Prostate gland (tissue), 2 donors: ENCODE measurements around the gene KATNIP. TPM values are rescaled to one million over a fixed set of nuclear protein-coding genes. Genes with fewer than 3 reads are reported as not detected.

ENCODE experiments used
- DNase-seq: peaks from one replicate; pipeline ENCODE4 v3.0.0-alpha.2; 2019; ENCODE audit warnings: low spot score
- H3K27ac ChIP-seq, 2 donors: fragments of 200-600 bp; sonication (generic); 2 replicates each; pipeline ENCODE4 v1.5.1; 2017 to 2019
- H3K27me3 ChIP-seq: fragments of 200-600 bp; sonication (generic); replicated peaks from 2 replicates; pipeline ENCODE4 v1.5.1; 2019; ENCODE audit not compliant: insufficient read depth
- H3K36me3 ChIP-seq, 2 donors: fragments of 200-600 bp; sonication (generic); 1 replicate in 1 of 2; 2 replicates in 1 of 2; pipeline versions ENCODE4 v1.5.1 to v1.8.1; 2017 to 2019
- H3K4me1 ChIP-seq: fragments of 200-600 bp; sonication (generic); replicated peaks from 2 replicates; pipeline ENCODE4 v1.5.1; 2019
- H3K4me3 ChIP-seq, 2 donors: fragments of 200-600 bp; sonication (generic); 2 replicates each; pipeline ENCODE4 v1.5.1; 2017 to 2019
- H3K9me3 ChIP-seq: fragments of 200-600 bp; sonication (generic); 2 replicates; pipeline ENCODE4 v1.5.1; 2017
- CTCF ChIP-seq, 4 experiments: fragments of 200-600 bp in 2 of 4; fragments of 450-650 bp in 2 of 4; sonication (generic) in 2 of 4; IDR thresholded peaks; 1 replicate in 3 of 4; 2 replicates in 1 of 4; pipeline ENCODE4 v1.5.1; 2016 to 2019; ENCODE audit warnings: antibody characterized with exemption in 4 of 4, mild to moderate bottlenecking in 2 of 4, moderate library complexity in 2 of 4
- POLR2A ChIP-seq: fragments of 450-650 bp; IDR thresholded peaks from one replicate; pipeline ENCODE4 v1.6.1; 2016; ENCODE audit warnings: antibody characterized with exemption, mild to moderate bottlenecking
- POLR2AphosphoS5 ChIP-seq: sonication (generic); formaldehyde crosslinking; IDR thresholded peaks from one replicate; pipeline ENCODE4 v1.6.1; 2017; ENCODE audit warnings: antibody characterized with exemption
- WGBS: methylation state at CpG from one replicate; pipeline ENCODE4 v1.1.5; 2018; 5-methylcytosine and 5-hydroxymethylcytosine counted together
- intact Hi-C: fragments of 100-400 bp; cut with DNase I; formaldehyde crosslinking; loops from one replicate; pipeline ENCODE4 v1.14.2; 2022
- total RNA-seq, 2 donors: library from RNA; depleted of rRNA; stranded (reverse); fragments of >200 nt; gene quantifications; one replicate each; pipeline ENCODE4 v1.1.0, GENCODE V29; 2016

The KATNIP gene
- total RNA-seq, 2 donors from 2014 or later: 31.7 to 40.9 TPM

GRCh38 chr16:27517664-27518063 lies 32.3 kb upstream of the KATNIP start:
- TF ChIP-seq CTCF (IDR thresholded peaks at IDR 0.05): no peak
- TF ChIP-seq POLR2AphosphoS5: no peak
- TF ChIP-seq POLR2A: no peak
- H3K27ac ChIP-seq: peak overlapping the region; percentile 75 to 76
- no peaks in the 10 kb centered on the region for H3K36me3 ChIP-seq
- H3K27me3 ChIP-seq: no peaks in the 10 kb centered on the region
- H3K4me1 ChIP-seq: peaks cover 14% of the 10 kb centered on the region
- no peak for DNase-seq
- H3K4me3 ChIP-seq: no peak overlapping the region
- no peaks in the 10 kb centered on the region for H3K9me3 ChIP-seq
- intact Hi-C loops: no loop called here
- WGBS: 86% methylated on average over 7 of the region's 7 CpGs

GRCh38 chr16:27518226-27518625 lies 31.7 kb upstream of the KATNIP start:
- WGBS: 54% methylated on average over 4 of the region's 4 CpGs
- H3K4me1 ChIP-seq: peaks cover 14% of the 10 kb centered on the region
- H3K27ac ChIP-seq: peak overlapping the region; percentile 75 to 76
- no peak overlapping the region for H3K4me3 ChIP-seq
- TF ChIP-seq POLR2A (no peak), POLR2AphosphoS5 (peak; percentile 83), CTCF (IDR thresholded peaks at IDR 0.05) (peak in 1 of 4 experiments; percentile 23)
- intact Hi-C loops: no loop called here
- H3K9me3 ChIP-seq: no peaks in the 10 kb centered on the region
- H3K36me3 ChIP-seq: no peaks in the 10 kb centered on the region
- H3K27me3 ChIP-seq: no peaks in the 10 kb centered on the region
- peak; percentile 63 for DNase-seq

GRCh38 chr16:27520982-27521673 lies 28.8 kb upstream of the KATNIP start:
- Histone ChIP-seq H3K9me3 (no peaks in the 10 kb centered on the region), H3K4me3 (no peak overlapping the region), H3K4me1 (peaks cover 14% of the 10 kb centered on the region), H3K27ac (peak overlapping the region; percentile 75 to 76), H3K36me3 (no peaks in the 10 kb centered on the region), H3K27me3 (no peaks in the 10 kb centered on the region)
- WGBS: 60% methylated on average over 16 of the region's 16 CpGs
- no peak for DNase-seq
- no peak for TF ChIP-seq POLR2A
- no peak for TF ChIP-seq CTCF (IDR thresholded peaks at IDR 0.05)
- TF ChIP-seq POLR2AphosphoS5: peak; percentile 69
- intact Hi-C loops: no loop called here

GRCh38 chr16:27522173-27522707 lies 27.7 kb upstream of the KATNIP start:
- DNase-seq: no peak
- Histone ChIP-seq H3K4me1 (peaks cover 11% of the 10 kb centered on the region), H3K9me3 (no peaks in the 10 kb centered on the region), H3K27ac (peak overlapping the region; percentile 75 to 76), H3K36me3 (no peaks in the 10 kb centered on the region), H3K27me3 (no peaks in the 10 kb centered on the region), H3K4me3 (no peak overlapping the region)
- intact Hi-C loops: no loop called here
- TF ChIP-seq POLR2AphosphoS5: no peak
- TF ChIP-seq POLR2A: no peak
- TF ChIP-seq CTCF (IDR thresholded peaks at IDR 0.05): no peak
- WGBS: 77% methylated on average over 6 of the region's 6 CpGs

GRCh38 chr16:27526180-27526579 lies 23.8 kb upstream of the KATNIP start:
- 85% methylated on average over 6 of the region's 6 CpGs for WGBS
- Histone ChIP-seq H3K27ac (peak overlapping the region; percentile 9 to 85), H3K9me3 (no peaks in the 10 kb centered on the region), H3K36me3 (peaks cover 2 to 5% of the 10 kb centered on the region in 2 donors), H3K4me1 (no peaks in the 10 kb centered on the region), H3K27me3 (no peaks in the 10 kb centered on the region), H3K4me3 (no peak overlapping the region)
- intact Hi-C loops: no loop called here
- TF ChIP-seq CTCF (IDR thresholded peaks at IDR 0.05) (no peak), POLR2A (no peak), POLR2AphosphoS5 (no peak)
- no peak for DNase-seq
